Fibroblast of villous mesenchyme (primary cell): ENCODE results near the gene MGLL. TPM values are rescaled to one million over a fixed set of nuclear protein-coding genes. Genes with fewer than 3 reads are reported as not detected.

Experiments used
- DNase-seq: peaks from one replicate; pipeline ENCODE4 v3.0.0-alpha.2; 2010; ENCODE audit warnings: low read depth
- H3K4me3 ChIP-seq: 2 replicates; pipeline ENCODE4 v1.5.1; 2011; ENCODE audit warnings: low read depth, mild to moderate bottlenecking, low read length
- CTCF ChIP-seq: IDR thresholded peaks from 2 replicates; pipeline ENCODE4 v1.5.1; 2012; ENCODE audit warnings: low read depth, mild to moderate bottlenecking, low read length; ENCODE audit not compliant: insufficient read depth
- total RNA-seq: library from RNA; depleted of rRNA; stranded (reverse); fragments of >200 nt; gene quantifications from 2 replicates; pipeline ENCODE4 v1.2.3, GENCODE V29; 2012

The MGLL gene
- total RNA-seq, result 82.1 and 141 TPM in 2 replicates

GRCh38 chr3:127822041-127822681 is at the start of gene MGLL:
Gene MGLL, minus strand, starts transcription at chr3:127822515. Its CDS starts 197 bp downstream, at chr3:127822318.
- DNase-seq, result peak; percentile 55
- no peak for TF ChIP-seq CTCF
- H3K4me3 ChIP-seq, result peak within 1 kb of the TSS; percentile 81

- DNase-seq, result no peak
- H3K4me3 ChIP-seq, result no peak overlapping the region
- no peak for TF ChIP-seq CTCF
Measured at GRCh38 chr3:127870156-127870555, 47.8 kb upstream of the MGLL start.

- no peak for TF ChIP-seq CTCF
- peak; percentile 48 for DNase-seq
- no peak overlapping the region for H3K4me3 ChIP-seq
Measured at GRCh38 chr3:127867986-127868385, 45.7 kb upstream of the MGLL start.

GRCh38 chr3:127867412-127867811 is 45.1 kb upstream of the MGLL start:
- DNase-seq, result no peak
- no peak overlapping the region for H3K4me3 ChIP-seq
- TF ChIP-seq CTCF, result no peak

- H3K4me3 ChIP-seq, result no peak overlapping the region
- peak; percentile 14 for TF ChIP-seq CTCF
- DNase-seq, result peak; percentile 43
Measured at GRCh38 chr3:127865941-127866340, 43.6 kb upstream of the MGLL start.

GRCh38 chr3:127860211-127860696 is 37.9 kb upstream of the MGLL start:
- TF ChIP-seq CTCF, result no peak

GRCh38 chr3:127859730-127860129 is 37.4 kb upstream of the MGLL start:
- DNase-seq, result no peak
- H3K4me3 ChIP-seq, result no peak overlapping the region
- TF ChIP-seq CTCF, result no peak

More at GRCh38 chr3:127860211-127860696, 37.9 kb upstream of the MGLL start:
- no peak for DNase-seq
- no peak overlapping the region for H3K4me3 ChIP-seq
